Fibroblast of skin of abdomen (primary cell): ENCODE data around the gene ZNF605.
A peak's percentile ranks its signal among the peaks of the same experiment; 100 is the strongest.
"Not testable (repeated sequence)": the region's sequence is repeated elsewhere in the genome, so short reads cannot be mapped to it uniquely, and the experiment has no call there.

Experiments used
- DNase-seq: peaks from one replicate; pipeline ENCODE4 v3.0.0-alpha.2; 2013

ZNF605 gene

DNA sequence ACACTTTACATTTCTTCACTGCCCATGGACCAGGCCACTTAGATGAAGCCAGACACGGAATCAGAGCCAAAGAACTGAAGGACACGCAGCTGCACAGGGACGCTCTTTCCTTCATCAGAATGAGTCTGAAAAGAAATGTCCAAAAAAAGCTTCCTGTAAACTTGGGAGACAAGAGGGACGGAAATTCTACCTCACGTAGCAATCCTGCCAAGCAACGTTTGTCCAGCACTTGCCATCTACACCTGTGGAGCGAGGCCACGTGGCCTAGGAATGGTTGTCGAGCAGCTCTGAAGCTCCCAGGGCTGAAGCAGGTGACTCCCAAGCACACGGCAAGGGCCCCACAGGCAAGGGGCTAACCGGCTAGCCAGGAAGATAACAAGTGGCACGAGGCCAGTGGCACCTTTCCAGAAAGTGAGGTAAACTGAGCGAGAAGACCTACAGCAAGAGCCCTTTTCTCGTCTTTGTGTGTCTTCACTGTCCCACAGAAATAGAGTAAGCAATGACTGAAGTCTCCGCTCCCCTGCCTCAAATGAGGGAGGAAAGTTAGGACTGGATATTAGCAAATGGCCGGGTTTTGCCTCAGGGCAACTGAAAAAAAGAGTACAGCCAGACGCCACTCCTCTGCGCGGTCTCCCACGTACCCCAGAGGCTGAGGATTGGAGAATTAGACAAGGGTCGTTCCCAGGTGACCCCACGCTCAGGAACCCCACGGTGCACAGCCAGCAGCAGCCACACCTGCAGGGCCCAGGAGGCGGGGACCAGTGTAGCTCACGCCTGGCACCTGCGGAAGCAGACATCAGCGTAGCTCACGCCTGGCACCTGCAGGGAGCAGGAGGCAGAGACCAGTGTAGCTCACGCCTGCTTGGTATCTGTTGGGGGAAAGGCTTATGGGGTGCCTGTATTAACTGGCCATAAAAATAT lies 7.7 kb downstream of the ZNF605 start:
- DNase-seq, result no peak

DNA sequence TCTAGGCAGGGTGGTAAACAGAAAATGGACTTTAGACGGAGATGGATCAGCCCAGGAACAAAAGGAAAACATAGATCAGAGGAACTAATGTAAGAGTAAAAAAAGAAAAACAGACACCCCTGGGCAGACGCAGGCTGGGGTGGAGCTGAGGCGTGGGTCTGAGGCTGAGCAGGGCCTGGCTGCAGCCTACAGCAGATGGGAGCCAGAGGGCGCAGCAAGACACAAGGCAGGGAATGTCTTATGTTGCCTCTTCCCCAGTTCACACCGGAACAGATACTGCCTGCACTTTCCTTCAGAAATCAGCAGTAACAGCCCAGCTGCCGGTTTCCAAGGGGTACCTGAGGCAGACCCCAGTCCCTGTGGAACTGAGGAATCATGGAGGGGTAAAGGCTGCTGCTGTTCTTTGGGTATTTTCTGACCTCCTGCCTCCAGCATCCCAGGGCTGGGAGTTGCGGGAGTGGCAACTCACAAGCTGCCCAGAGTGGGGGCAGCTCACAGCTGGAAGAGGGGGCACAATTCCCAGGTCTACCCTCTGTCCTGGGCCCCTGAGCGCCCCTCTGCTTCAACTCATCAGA lies 9.8 kb downstream of the ZNF605 start:
- DNase-seq, result no peak

DNA sequence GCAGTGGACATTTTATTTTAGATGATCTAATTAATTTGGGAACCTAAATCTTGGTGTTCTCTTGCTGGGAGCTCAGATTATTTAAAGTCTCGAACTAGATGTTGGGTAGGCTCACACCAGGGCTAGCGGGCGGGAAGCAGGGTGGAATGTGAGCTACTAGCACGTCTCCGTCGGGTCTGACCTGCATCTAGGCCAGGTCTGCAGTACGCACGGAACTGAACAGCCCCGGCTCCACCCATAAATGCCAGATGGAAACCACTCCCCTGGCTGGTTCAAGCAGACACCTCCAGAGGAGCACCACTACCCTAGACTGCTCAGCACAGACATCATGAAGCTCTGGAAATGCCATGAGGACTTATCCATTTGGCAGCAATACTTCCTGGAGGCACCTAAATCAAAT lies 10.3 kb downstream of the ZNF605 start:
- no peak for DNase-seq

DNA sequence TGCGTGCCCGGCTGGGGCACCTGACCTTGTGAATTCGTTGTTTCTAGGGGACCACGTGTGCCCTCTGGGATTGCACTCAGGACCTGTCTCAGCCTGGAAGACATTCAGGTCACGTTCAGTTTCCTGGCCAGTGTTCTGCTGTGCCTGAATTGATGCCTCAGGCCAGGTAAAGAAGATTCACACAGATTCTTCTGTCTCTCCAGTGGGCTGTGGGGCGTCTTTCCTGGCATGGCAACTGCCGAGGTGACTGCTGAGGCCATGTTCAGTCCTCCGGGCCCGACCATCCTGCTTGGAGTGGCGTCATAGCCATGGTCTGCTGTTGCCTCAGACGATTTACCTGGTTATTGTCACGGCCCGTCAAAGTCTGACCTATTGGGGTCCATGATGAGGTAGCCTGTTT lies 13.5 kb downstream of the ZNF605 start:
- DNase-seq, result no peak

DNA sequence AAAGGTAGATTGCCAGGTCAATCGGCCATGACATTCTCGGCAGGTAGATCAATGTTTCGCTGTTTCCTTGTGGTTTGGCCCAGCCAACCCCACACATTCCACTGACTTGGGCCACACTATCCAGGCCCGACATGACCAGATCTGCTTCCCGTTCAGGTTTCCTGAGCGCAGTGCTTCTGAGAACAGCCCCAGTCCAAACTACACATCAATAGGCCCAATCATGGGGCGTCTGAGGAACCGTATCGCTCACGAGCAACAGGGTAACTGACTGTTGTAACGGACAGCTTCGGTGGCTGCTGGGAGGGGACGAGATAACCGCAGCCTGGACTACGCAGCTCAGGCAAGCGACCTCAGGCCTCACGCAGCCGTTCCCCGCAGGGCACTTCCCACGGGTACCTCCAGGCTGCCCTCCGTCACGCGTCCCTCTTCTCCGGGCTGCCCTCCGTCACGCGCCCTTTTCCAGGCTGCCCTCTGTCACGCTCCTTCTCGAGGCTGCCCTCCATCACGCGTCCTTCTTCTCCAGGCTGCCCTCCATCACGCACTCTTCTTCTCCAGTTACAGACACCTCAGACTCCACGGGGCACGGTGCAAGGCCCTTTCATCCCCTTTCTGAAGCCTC lies 14.7 kb downstream of the ZNF605 start:
- no peak for DNase-seq

DNA sequence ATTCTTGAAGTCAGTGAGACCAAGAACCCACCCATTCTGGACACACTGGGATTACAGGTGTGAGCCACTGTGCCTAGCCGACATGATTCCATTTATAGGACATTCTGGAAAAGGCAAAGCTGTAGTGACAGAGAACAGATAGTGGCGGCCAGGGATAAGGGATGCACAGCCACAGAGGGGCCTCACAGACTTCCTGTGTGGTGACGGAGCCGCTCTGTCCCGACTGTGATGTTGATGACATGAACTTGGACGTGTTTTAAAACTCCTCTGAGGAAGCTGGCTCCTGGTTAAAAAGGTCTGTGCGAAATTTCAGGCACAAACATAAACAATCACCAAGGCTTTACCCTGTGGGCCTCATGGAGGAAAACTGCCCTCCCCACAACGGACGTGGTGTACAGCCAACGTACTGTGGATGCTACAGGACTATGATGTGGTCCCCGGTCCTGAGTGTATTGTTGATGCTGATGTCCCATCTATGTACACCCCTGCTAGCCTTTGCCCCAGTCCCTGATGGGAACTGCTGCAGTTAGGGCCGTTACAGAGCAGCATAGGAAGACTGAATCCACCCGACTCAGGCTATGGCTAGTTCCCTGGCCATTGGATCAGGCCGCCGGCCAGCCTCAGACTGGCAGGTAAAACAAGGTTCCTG lies 15.9 kb downstream of the ZNF605 start:
- no peak for DNase-seq

DNA sequence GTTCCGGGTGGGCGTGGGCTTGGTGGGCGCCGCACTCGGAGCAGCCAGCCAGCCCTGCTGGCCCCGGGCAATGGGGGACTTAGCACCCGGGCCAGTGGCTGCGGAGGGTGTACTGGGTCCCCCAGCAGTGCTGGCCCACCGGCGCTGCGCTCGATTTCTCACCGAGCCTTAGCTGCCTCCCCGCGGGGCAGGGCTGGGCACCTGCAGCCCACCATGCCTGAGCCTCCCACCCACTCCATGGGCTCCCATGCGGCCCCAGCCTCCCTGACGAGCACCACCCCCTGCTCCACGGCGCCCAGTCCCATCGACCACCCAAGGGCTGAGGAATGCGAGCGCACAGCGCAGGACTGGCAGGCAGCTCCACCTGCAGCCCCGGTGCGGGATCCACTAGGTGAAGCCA lies 17.3 kb downstream of the ZNF605 start:
- DNase-seq, result not testable (repeated sequence)

DNA sequence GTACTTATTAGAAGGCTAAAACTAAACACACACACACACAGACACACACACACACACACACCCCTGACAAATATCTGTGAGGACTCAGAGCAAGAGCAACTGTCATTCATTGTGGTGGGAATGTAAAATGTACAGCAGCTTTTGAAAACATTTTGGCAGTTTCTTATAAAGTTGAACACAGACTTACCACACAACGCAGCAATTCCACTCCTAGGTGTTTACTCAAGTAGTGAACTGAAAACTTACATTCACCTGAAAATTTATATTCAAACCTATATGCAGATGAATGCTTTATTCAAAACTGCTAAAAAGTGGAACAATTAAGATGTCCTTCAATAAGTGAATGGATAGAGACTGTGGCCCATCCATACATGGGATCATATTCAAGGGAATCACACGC lies 18.6 kb downstream of the ZNF605 start:
- no peak for DNase-seq

DNA sequence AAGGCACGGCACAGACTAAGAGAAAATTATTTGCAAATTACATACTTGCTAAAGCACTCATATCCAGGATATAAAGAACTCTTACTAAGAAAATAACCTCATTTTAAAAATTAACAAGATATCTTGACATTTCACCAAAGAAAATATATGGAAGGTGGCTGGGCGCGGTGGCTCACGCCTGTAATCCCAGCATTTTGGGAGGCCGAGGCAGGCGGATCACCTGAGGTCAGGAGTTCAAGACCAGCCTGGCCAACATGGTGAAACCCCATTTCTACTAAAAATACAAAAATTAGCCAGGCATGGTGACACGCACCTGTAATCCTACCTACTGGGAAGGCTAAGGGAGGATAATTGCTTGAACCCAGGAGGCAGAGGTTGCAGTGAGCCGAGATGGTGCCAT lies 19.2 kb downstream of the ZNF605 start:
- not testable (repeated sequence) for DNase-seq

DNA sequence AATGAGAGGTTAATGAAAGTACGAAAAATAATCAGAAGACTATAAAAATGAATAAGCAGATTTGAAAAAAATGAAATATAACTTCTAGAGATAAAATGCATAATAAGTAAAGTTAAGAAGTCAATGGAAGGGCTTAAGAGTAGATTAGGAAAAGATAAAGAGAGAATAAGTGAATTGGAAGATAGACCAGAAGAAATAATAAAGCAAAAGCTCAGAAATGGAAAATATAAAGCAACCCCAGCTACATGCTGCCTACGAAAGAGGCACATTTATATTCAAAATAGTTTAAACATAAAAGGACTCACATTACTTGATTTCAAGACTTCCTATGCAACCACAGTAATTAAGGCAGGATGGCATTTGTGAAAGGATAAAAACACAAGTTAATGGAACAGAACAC lies 19.9 kb downstream of the ZNF605 start:
- no peak for DNase-seq

DNA sequence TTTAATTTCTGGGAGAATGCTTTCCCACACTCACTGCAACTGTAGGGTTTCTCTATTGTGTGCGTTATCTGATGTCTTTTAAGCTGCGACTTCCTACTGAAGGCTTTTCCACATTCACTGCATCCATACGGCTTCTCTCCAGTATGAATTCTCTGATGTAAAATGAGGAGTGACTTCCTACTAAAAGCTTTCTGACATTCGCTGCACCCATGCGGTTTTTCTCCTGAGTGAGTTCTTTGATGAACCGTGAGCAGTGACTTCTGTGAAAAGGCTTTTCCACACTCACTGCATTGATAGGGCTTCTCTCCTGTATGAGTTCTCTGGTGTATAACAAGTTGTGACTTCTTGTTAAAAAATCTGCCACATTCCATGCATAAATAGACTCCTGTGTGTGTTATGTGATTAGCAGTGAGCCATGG lies 29.7 kb downstream of the ZNF605 start:
- no peak for DNase-seq

DNA sequence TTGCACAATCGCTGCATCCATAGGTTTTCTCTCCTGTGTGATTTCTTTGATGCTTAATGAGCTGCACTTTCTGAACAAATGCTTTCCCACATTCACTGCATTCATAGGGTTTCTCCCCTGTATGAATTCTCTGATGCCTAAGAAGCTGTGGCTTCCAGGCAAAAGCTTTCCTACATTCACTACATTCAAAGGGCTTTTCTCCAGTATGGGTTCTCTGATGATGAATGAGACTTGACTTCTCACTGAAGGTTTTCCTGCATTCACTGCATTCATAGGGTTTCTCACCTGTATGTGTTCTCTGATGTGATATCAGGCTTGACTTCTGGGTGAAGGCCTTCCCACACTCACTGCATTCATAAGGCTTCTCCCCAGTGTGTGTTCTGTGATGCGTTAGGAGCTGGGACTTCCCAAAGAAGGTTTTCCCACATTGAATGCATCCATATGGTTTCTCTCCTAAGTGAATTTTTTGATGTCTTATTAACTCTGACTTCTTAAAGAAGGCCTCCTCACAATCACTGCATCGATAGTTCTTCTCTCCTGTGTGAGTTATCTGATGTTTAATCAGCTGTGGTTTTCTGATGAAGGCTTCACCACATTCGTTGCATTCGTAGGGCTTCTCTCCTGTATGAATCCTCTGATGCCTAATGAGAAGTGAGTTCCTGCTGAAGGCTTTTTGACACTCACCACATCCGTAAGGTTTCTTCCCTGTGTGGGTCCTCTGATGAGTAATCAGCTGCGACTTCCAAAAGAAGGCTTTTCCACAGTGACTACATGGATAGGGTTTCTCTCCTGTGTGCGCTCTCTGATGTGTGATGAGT lies 30.3 kb downstream of the ZNF605 start:
- DNase-seq, result no peak

DNA sequence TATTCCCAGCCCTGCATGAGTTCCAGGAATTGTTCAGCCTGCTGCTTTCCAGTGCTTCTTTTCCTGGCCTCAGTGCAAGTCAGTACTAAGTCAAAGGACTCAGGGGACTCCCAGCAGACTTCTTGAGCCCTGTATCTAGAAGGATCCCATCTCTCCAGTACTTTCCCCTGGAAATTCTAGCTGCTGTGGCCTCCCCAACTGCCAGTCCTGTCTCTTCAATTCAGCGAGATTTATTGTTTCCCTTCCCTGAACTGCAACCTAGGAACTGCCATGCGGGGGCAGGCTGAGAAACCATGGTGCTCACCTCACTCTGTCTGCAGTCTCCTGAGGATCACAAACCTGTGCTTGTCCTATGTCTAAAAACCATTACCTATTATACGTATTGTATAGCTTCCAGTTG lies 31.8 kb downstream of the ZNF605 start:
- no peak for DNase-seq

DNA sequence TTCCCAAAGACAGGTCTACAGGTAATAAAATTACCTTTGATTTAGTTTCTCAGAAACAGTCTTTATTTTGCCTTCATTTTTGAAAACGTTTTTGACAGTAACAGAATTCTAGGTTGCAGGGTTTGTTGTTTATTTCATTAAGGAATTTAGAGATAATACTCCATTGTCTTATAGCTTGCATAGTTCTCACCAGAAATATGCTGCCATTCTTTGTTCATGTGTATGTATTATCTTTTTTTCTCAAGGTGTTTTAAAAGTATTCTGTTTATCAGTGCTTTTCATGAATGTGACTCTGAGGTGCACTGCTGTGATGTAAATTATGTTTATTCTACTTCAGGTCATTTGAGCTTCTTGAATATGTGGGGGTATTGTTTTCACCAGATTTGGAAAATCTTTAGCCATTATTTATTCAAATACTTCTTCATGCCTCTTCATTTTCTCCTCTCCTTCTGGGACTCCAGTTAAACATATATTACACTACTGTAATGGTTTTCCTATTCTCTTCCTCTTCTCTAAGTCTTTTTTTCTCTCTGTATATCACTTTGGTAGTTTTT lies 32.7 kb downstream of the ZNF605 start:
- DNase-seq, result no peak

DNA sequence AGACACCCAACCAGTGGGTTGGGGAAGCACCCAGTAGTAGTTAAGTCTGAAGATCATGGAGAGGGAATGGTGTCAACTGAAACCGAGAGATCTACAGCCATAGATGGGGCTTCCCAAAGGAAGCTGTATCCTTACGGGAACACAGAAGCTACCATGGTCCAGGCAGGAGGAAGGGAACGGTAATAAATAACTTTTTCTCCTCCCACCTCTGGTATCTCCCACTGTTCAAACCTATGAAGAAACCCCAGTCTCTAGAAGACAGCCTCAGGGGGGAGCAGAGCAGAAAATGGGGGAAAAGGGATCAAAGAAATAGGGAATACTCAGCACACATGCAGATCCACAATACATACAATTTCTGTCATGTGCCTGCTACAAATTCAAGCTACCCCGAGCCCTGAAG lies 33.4 kb downstream of the ZNF605 start:
- DNase-seq, result no peak

DNA sequence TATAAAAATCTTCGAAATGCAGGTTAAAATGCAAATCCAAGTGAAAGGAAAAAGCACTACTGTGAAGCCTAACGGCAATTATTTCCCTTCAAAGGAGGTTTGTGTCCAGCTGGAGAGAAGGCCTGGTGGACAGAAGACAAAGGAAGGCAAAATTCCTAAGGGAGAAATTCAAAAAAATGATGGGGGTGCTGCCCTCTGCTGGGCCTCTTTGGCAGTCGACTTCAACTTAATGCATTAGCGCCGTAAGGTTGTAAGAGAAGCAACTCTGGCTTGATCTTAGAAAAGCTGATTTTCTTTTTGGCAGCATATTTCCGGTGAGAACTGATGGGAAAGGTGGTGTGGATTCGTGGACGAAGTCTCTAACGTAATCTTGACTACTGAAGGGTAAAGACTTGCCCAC lies 34.4 kb downstream of the ZNF605 start:
- no peak for DNase-seq

DNA sequence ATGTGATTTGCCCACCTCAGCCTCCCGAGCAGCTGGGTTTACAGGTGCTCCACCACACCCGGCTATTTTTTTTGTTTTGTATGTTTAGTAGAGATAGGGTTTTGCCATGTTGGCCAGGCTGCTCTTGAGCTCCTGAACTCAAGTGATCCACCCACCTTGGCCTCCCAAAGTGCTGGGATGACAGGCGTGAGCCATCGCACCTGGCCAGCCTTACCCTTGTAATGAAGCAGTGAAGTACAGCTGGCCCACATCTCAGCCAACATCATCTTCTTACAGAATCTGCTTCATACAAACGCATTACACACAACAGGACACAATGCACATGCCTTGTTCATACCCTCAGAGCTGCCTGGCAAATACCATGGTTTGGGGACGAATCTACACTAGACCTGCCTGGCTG lies 37.4 kb downstream of the ZNF605 start:
- no peak for DNase-seq

DNA sequence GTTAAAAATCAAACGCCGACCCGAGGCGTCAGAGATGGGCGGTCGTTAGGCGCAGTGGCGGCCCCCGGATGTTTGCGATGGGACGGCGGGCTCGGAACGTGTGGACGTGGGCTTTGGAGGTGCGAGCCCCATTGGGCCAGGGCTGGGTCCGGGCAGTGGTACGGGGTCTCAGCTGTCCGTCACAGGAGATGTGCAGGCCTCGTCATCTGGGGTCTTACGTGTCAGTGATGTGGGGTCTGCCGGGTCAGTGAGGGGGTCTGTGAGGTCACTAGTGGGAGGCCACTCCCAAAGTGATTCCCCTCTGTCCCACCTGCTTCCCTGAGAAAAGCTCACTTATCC lies 47.1 kb downstream of the ZNF605 start:
- DNase-seq, result no peak

DNA sequence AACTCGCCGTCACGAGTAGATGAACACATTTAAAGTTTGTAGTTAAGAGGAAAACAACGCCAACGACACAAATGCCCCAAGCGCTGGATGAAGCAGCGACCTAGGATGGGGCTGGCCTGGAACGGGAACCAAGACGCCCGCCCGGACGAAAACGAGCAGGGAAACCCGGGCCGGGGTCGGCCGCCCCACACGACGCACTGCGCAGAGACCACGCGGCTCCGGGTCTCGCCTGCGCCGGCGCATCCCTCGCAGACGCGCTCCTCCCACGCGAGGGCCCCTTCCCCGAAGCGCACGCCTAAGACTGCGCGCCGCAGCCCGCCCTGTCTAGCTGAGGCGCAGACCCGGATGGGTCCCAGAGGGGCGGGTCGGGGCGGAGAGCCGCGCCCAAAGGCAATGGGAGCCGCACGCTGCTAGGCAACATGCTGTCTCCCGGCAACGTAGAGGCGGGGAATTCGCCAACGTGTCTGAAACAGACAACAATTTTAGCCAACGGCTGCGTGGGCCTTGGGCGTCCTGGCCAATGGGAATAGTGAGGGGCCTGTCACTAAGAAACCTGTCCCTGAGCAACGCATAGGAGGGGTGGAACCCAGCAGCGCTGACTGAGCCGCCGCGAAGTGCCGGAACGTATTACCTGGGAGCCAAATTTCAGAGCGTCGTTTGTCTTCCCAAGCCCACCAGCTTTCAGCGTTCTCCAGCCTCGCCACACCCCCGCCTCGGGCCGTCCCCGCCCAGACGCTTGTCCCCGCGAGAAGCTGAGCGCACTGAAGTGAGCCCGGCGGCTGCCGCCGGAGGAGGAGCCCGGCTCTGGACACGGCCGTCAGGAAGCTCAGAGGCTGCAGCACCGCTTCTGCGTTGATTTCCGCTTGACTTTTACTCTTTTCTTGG lies 47.7 kb downstream of the ZNF605 start:
- DNase-seq, result peak; percentile 94

DNA sequence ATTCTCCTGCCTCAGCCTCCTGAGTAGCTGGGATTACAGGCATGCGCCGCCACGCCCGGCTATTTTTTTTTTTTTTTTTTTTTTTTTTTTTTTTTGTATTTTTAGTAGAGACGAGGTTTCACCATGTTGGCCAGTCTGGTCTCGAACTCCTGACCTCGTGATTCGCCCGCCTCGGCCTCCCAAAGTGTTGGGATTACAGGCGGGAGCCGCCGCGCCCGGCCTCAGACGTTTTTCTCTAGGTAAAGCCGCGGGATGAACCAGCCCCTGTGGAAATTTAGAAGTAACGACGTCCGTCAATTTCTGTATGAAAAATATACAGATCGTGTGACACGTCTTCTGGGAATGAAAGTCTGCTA lies 48.3 kb downstream of the ZNF605 start:
- not testable (repeated sequence) for DNase-seq

DNA sequence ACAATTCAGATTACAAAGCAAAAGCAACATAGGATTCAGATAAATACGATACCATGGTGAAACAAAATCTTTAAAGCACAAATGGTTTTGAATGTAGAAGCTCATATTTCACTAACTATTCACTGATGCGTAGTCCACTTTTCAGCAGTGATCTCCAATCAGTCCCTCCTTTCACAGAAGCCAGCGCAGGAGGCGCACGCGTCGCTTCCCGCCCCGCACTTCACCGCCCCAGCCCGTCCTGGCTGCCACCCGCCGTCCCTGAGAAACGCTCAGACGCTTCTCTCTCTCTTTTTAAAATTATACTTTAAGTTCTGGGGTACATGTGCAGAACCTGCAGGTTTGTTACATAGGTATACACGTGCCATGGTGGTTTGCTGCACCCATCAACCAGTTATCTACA lies 48.9 kb downstream of the ZNF605 start:
- DNase-seq, result no peak
